Calu3 (cell line): ENCODE results near the gene PSMD1. TPM values are rescaled to one million over a fixed set of nuclear protein-coding genes. Genes with fewer than 3 reads are reported as not detected.
"Not testable (repeated sequence)": the region's sequence is repeated elsewhere in the genome, so short reads cannot be mapped to it uniquely, and the experiment has no call there.

ENCODE experiments used
- BruUV-seq: library from RNA; stranded (reverse); fragments of 400-500 nt; replicated peaks from 2 replicates; lab custom pipeline; 2021; lab: Mats Ljungman, UMichigan
- CTCF ChIA-PET: fragments of 300-600 bp; sonication (Branson Sonifier 250); formaldehyde crosslinking; loops from one replicate; lab custom pipeline; 2022; ENCODE audit warnings: antibody characterized with exemption; lab: Charles Lee
- DNase-seq: peaks from one replicate; pipeline ENCODE4 v3.0.0; 2022
- H3K27ac Mint-ChIP-seq: one replicate; pipeline ENCODE4 v1.8.0; 2022; ENCODE audit warnings: mixed read lengths; ENCODE audit not compliant: unreplicated experiment
- H3K27me3 Mint-ChIP-seq: one replicate; pipeline ENCODE4 v1.8.0; 2022; ENCODE audit warnings: mixed read lengths; ENCODE audit not compliant: unreplicated experiment
- H3K36me3 Mint-ChIP-seq: one replicate; pipeline ENCODE4 v1.8.0; 2022; ENCODE audit warnings: mild to moderate bottlenecking, moderate library complexity, mixed read lengths; ENCODE audit not compliant: insufficient read depth, unreplicated experiment
- H3K4me1 Mint-ChIP-seq: one replicate; pipeline ENCODE4 v1.8.0; 2022; ENCODE audit warnings: mild to moderate bottlenecking, low read depth, mixed read lengths; ENCODE audit not compliant: unreplicated experiment
- H3K4me3 Mint-ChIP-seq: one replicate; pipeline ENCODE4 v1.8.0; 2022; ENCODE audit warnings: mild to moderate bottlenecking, low read depth, moderate library complexity, mixed read lengths; ENCODE audit not compliant: unreplicated experiment
- H3K9me3 Mint-ChIP-seq: one replicate; pipeline ENCODE4 v1.8.0; 2022; ENCODE audit warnings: low read depth, mixed read lengths; ENCODE audit not compliant: unreplicated experiment
- CTCF ChIP-seq: fragments of 200-600 bp; IDR thresholded peaks from one replicate; pipeline ENCODE4 v1.8.0; 2022; ENCODE audit warnings: antibody characterized with exemption; ENCODE audit not compliant: unreplicated experiment
- intact Hi-C: fragments of 100-400 bp; cut with micrococcal nuclease; formaldehyde crosslinking; loops from one replicate; pipeline ENCODE4 v1.10.0; 2022; ENCODE audit not compliant: unreplicated experiment
- total RNA-seq: library from RNA; stranded (reverse); gene quantifications from 2 replicates; pipeline ENCODE4 v1.2.3, GENCODE V29; 2022

PSMD1 gene
- total RNA-seq, 1 experiment from 2014 or later = 135 TPM

- H3K27ac Mint-ChIP-seq = no peak overlapping the region
- BruUV-seq = no TSS peak
- DNase-seq = no peak
- H3K36me3 Mint-ChIP-seq = peaks cover 21% of the 10 kb centered on the region
- intact Hi-C loops = no loop called here
- no peak overlapping the region for H3K4me3 Mint-ChIP-seq
- no peaks in the 10 kb centered on the region for H3K4me1 Mint-ChIP-seq
- CTCF ChIA-PET = no interaction called here
- TF ChIP-seq CTCF = no peak
- H3K27me3 Mint-ChIP-seq = no peaks in the 10 kb centered on the region
- H3K9me3 Mint-ChIP-seq = peaks cover 6% of the 10 kb centered on the region
Measured at GRCh38 chr2:231088754-231089153, 32.1 kb downstream of the PSMD1 start.

GRCh38 chr2:231093933-231094332 is 37.3 kb downstream of the PSMD1 start:
- CTCF ChIA-PET = no interaction called here
- no peak for TF ChIP-seq CTCF
- Mint-ChIP-seq H3K27me3 (no peaks in the 10 kb centered on the region), H3K4me1 (no peaks in the 10 kb centered on the region), H3K27ac (no peak overlapping the region), H3K36me3 (peaks cover 11% of the 10 kb centered on the region), H3K4me3 (no peak overlapping the region), H3K9me3 (peaks cover 15% of the 10 kb centered on the region)
- intact Hi-C loops = no loop called here
- no peak for DNase-seq
- BruUV-seq = no TSS peak

- CTCF ChIA-PET = no interaction called here
- H3K27me3 Mint-ChIP-seq = no peaks in the 10 kb centered on the region
- DNase-seq = no peak
- no peak overlapping the region for H3K27ac Mint-ChIP-seq
- H3K4me3 Mint-ChIP-seq = no peak overlapping the region
- no TSS peak for BruUV-seq
- peaks cover under 1% of the 10 kb centered on the region for H3K4me1 Mint-ChIP-seq
- TF ChIP-seq CTCF = no peak
- peaks cover 15% of the 10 kb centered on the region for H3K9me3 Mint-ChIP-seq
- peaks cover 17% of the 10 kb centered on the region for H3K36me3 Mint-ChIP-seq
- intact Hi-C loops = no loop called here
Measured at GRCh38 chr2:231094736-231095346, 38.2 kb downstream of the PSMD1 start.

GRCh38 chr2:231099918-231100317 is 43.3 kb downstream of the PSMD1 start:
- H3K27ac Mint-ChIP-seq = no peak overlapping the region
- H3K36me3 Mint-ChIP-seq = peaks cover 16% of the 10 kb centered on the region
- no peak overlapping the region for H3K4me3 Mint-ChIP-seq
- BruUV-seq = no TSS peak
- DNase-seq = no peak
- intact Hi-C loops = loop anchor here (10.0 kb wide), 1 partner anchor 315 kb away; no protein-coding TSS in a partner anchor
- H3K9me3 Mint-ChIP-seq = peaks cover 11% of the 10 kb centered on the region
- H3K27me3 Mint-ChIP-seq = no peaks in the 10 kb centered on the region
- CTCF ChIA-PET = interaction anchor here (0.7 kb wide), 1 partner anchor 104 kb away, joined by 3 read pairs; no protein-coding TSS in a partner anchor
- H3K4me1 Mint-ChIP-seq = peaks cover 10% of the 10 kb centered on the region
- TF ChIP-seq CTCF = no peak

GRCh38 chr2:231100321-231100720 is 43.7 kb downstream of the PSMD1 start:
- CTCF ChIA-PET = interaction anchor here (0.7 kb wide), 1 partner anchor 104 kb away, joined by 3 read pairs; no protein-coding TSS in a partner anchor
- H3K27ac Mint-ChIP-seq, DNase-seq: not testable (repeated sequence)

More at GRCh38 chr2:231100321-231100720, 43.7 kb downstream of the PSMD1 start:
- peaks cover 16% of the 10 kb centered on the region for H3K36me3 Mint-ChIP-seq
- H3K4me1 Mint-ChIP-seq = peaks cover 10% of the 10 kb centered on the region
- peaks cover 11% of the 10 kb centered on the region for H3K9me3 Mint-ChIP-seq
- not testable (repeated sequence) for H3K4me3 Mint-ChIP-seq, BruUV-seq, H3K27me3 Mint-ChIP-seq
- intact Hi-C loops = loop anchor here (10.0 kb wide), 1 partner anchor 314 kb away; no protein-coding TSS in a partner anchor
